HUES64 (cell line): Measurements from ENCODE around the gene HOXA5.

Source experiments
- H3K27ac ChIP-seq: 2 replicates; pipeline ENCODE4 v1.7.0; 2013; ENCODE audit warnings: low read depth, low read length, inconsistent platforms
- H3K27me3 ChIP-seq: 2 replicates; pipeline ENCODE4 v1.6.1; 2013; ENCODE audit warnings: mild to moderate bottlenecking, low read length; ENCODE audit not compliant: insufficient read depth
- H3K36me3 ChIP-seq: 2 replicates; pipeline ENCODE4 v1.6.1; 2013; ENCODE audit warnings: mild to moderate bottlenecking, low read length; ENCODE audit not compliant: insufficient read depth
- H3K4me1 ChIP-seq: 2 replicates; pipeline ENCODE4 v1.6.1; 2013; ENCODE audit warnings: mild to moderate bottlenecking, low read length, moderate library complexity; ENCODE audit not compliant: insufficient read depth
- H3K4me3 ChIP-seq: 2 replicates; pipeline ENCODE4 v1.5.1; 2013; ENCODE audit warnings: mild to moderate bottlenecking, low read length, moderate library complexity
- H3K9ac ChIP-seq: 2 replicates; pipeline ENCODE4 v1.6.1; 2013; ENCODE audit warnings: mild to moderate bottlenecking, low read depth, low read length
- H3K9me3 ChIP-seq: 2 replicates; pipeline ENCODE4 v1.6.1; 2013; ENCODE audit warnings: low read depth, low read length; ENCODE audit not compliant: insufficient read depth
- WGBS: fragments of 150-250, 120-280 bp; methylation state at CpG from one replicate; pipeline ENCODE4 v1.1.7; 2013; ENCODE audit warnings: missing lambda C conversion rate; 5-methylcytosine and 5-hydroxymethylcytosine counted together

Gene HOXA5

GRCh38 chr7:27123477-27124053 lies 19.9 kb downstream of the HOXA5 start:
- no peaks in the 10 kb centered on the region for H3K36me3 ChIP-seq
- no peak overlapping the region for H3K27ac ChIP-seq
- no peaks in the 10 kb centered on the region for H3K4me1 ChIP-seq
- H3K27me3 ChIP-seq = peaks cover 100% of the 10 kb centered on the region
- WGBS = 9% methylated on average over 23 of the region's 26 CpGs
- no peak overlapping the region for H3K9ac ChIP-seq
- no peak overlapping the region for H3K4me3 ChIP-seq
- no peaks in the 10 kb centered on the region for H3K9me3 ChIP-seq

GRCh38 chr7:27123007-27123476 lies 20.4 kb downstream of the HOXA5 start:
- Histone ChIP-seq H3K4me1 (no peaks in the 10 kb centered on the region), H3K27me3 (peaks cover 100% of the 10 kb centered on the region), H3K9ac (no peak overlapping the region), H3K36me3 (no peaks in the 10 kb centered on the region), H3K27ac (no peak overlapping the region), H3K4me3 (no peak overlapping the region), H3K9me3 (no peaks in the 10 kb centered on the region)
- WGBS = 5% methylated on average over 14 of the region's 14 CpGs

- Histone ChIP-seq H3K36me3 (no peaks in the 10 kb centered on the region), H3K27me3 (peaks cover 100% of the 10 kb centered on the region), H3K4me1 (no peaks in the 10 kb centered on the region), H3K9me3 (no peaks in the 10 kb centered on the region), H3K9ac (no peak overlapping the region), H3K4me3 (no peak overlapping the region), H3K27ac (no peak overlapping the region)
- 2% methylated on average over 41 of the region's 42 CpGs for WGBS
Observed at GRCh38 chr7:27122077-27122910, 21.2 kb downstream of the HOXA5 start.

- Histone ChIP-seq H3K4me1 (no peaks in the 10 kb centered on the region), H3K9ac (no peak overlapping the region), H3K4me3 (no peak overlapping the region), H3K36me3 (no peaks in the 10 kb centered on the region), H3K9me3 (no peaks in the 10 kb centered on the region), H3K27ac (no peak overlapping the region), H3K27me3 (peaks cover 100% of the 10 kb centered on the region)
- 14% methylated on average over 7 of the region's 7 CpGs for WGBS
Observed at GRCh38 chr7:27121684-27122076, 21.8 kb downstream of the HOXA5 start.

- WGBS = 36% methylated on average over 1 of the region's 1 CpG
- no peak overlapping the region for H3K27ac ChIP-seq
- no peak overlapping the region for H3K9ac ChIP-seq
- H3K4me1 ChIP-seq = peaks cover 5% of the 10 kb centered on the region; the same call in 1 of the 2 replicates
- H3K27me3 ChIP-seq = peaks cover 100% of the 10 kb centered on the region
- no peak overlapping the region for H3K4me3 ChIP-seq
- no peaks in the 10 kb centered on the region for H3K36me3 ChIP-seq
- H3K9me3 ChIP-seq = no peaks in the 10 kb centered on the region
Observed at GRCh38 chr7:27119412-27119911, 24.0 kb downstream of the HOXA5 start.

- Histone ChIP-seq H3K9me3 (no peaks in the 10 kb centered on the region), H3K4me1 (peaks cover 8% of the 10 kb centered on the region), H3K9ac (no peak overlapping the region), H3K27me3 (peaks cover 98% of the 10 kb centered on the region), H3K36me3 (no peaks in the 10 kb centered on the region), H3K27ac (no peak overlapping the region), H3K4me3 (no peak overlapping the region)
- WGBS = 16% methylated on average over 3 of the region's 3 CpGs
Observed at GRCh38 chr7:27118580-27118979, 24.9 kb downstream of the HOXA5 start.

GRCh38 chr7:27117887-27118491 lies 25.5 kb downstream of the HOXA5 start:
- Histone ChIP-seq H3K4me3 (no peak overlapping the region), H3K9ac (no peak overlapping the region), H3K36me3 (no peaks in the 10 kb centered on the region), H3K9me3 (no peaks in the 10 kb centered on the region), H3K4me1 (peaks cover 8% of the 10 kb centered on the region), H3K27me3 (peaks cover 98% of the 10 kb centered on the region), H3K27ac (no peak overlapping the region)
- WGBS = 6% methylated on average over 19 of the region's 19 CpGs

GRCh38 chr7:27116962-27117886 lies 26.3 kb downstream of the HOXA5 start:
- no peak overlapping the region for H3K27ac ChIP-seq
- H3K36me3 ChIP-seq = no peaks in the 10 kb centered on the region
- H3K4me1 ChIP-seq = peaks cover 8% of the 10 kb centered on the region
- H3K9ac ChIP-seq = no peak overlapping the region
- H3K4me3 ChIP-seq = no peak overlapping the region
- H3K9me3 ChIP-seq = no peaks in the 10 kb centered on the region
- H3K27me3 ChIP-seq = peaks cover 98% of the 10 kb centered on the region
- 8% methylated on average over 12 of the region's 12 CpGs for WGBS

GRCh38 chr7:27116031-27116961 lies 27.2 kb downstream of the HOXA5 start:
- 11% methylated on average over 19 of the region's 20 CpGs for WGBS
- peaks cover 8% of the 10 kb centered on the region for H3K4me1 ChIP-seq
- no peaks in the 10 kb centered on the region for H3K36me3 ChIP-seq
- H3K27me3 ChIP-seq = peaks cover 98% of the 10 kb centered on the region
- no peak overlapping the region for H3K27ac ChIP-seq
- no peak overlapping the region for H3K4me3 ChIP-seq
- no peaks in the 10 kb centered on the region for H3K9me3 ChIP-seq
- no peak overlapping the region for H3K9ac ChIP-seq
